Measurements from ENCODE around the gene IL34. TPM values are rescaled to one million over a fixed set of nuclear protein-coding genes. Genes with fewer than 3 reads are reported as not detected.

Gene IL34
- total and polyA plus RNA-seq, 9 donors = 0.88 to 4.0 (median 1.8) TPM

DNA sequence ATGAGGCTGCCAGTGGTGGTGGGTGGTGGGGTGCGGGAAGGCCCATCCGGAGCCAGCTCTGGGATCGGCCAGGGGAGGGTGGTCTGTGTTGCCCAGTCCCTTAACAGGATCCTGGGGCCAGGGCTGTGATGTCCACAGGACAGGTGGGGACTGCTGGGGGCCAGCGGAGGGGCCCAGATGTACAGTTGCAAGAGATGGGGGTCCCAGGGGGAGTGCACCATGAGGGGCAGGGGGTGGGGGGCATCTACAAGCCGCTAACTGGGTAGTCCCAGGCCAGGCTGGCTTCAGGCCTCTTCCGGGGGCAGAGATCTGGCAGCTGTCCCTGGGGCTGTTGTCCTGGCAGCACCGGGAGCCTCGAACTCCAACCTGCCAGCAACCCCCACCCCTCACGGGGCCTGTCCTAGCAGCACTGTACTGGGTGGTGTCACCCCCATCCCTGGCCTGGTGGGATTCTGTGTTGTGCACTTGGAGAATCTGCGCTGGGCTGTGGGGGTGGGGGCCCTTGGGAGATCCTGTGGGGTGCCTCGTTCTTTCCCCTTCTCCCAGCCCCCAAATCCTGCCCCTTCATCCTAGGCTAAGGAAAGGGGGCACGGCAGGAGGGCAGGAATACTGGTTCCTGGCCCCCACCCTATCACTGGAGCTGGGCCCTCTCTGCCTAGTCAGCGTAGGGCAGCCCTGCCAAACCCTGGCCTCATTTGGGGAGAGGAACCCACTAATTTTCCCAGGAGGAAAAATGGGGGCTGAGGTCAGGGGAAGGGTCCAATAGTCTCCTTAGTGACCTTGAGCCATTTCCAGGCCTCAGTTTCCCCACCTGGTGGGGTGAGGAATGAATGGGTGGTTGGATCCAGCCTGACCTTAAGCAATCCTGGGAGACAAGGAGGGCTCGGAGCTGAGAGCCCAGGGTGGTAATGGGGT lies 38.0 kb downstream of the IL34 start:
- H3K27me3 ChIP-seq = no peaks in the 10 kb centered on the region
- no peaks in the 10 kb centered on the region for H3K36me3 ChIP-seq
- intact Hi-C loops (cut with DNase I) = loop anchor here in 2 of 4 donors (2.0 to 10.0 kb wide), 3 partner anchors 64 to 670 kb away; partner anchors contain the start of gene CALB2 (in 1 of the 2)
- peaks cover 53% of the 10 kb centered on the region for H3K4me1 ChIP-seq (ENCODE audit: insufficient read depth)
- peak in 3 of 5 donors; percentile 58 to 64 (median 59) for DNase-seq
- no peak for TF ChIP-seq POLR2A (IDR thresholded peaks at IDR 0.05)
- TF ChIP-seq, protein P1, sequence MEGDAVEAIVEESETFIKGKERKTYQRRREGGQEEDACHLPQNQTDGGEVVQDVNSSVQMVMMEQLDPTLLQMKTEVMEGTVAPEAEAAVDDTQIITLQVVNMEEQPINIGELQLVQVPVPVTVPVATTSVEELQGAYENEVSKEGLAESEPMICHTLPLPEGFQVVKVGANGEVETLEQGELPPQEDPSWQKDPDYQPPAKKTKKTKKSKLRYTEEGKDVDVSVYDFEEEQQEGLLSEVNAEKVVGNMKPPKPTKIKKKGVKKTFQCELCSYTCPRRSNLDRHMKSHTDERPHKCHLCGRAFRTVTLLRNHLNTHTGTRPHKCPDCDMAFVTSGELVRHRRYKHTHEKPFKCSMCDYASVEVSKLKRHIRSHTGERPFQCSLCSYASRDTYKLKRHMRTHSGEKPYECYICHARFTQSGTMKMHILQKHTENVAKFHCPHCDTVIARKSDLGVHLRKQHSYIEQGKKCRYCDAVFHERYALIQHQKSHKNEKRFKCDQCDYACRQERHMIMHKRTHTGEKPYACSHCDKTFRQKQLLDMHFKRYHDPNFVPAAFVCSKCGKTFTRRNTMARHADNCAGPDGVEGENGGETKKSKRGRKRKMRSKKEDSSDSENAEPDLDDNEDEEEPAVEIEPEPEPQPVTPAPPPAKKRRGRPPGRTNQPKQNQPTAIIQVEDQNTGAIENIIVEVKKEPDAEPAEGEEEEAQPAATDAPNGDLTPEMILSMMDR (IDR thresholded peaks at IDR 0.05) = no peak
- TF ChIP-seq EP300 (IDR thresholded peaks at IDR 0.05) = no peak
- peak overlapping the region; percentile 83 for H3K4me3 ChIP-seq
- peak overlapping the region; percentile 27 to 36 for H3K27ac ChIP-seq
- no peaks in the 10 kb centered on the region for H3K9me3 ChIP-seq
- WGBS, 3 donors = 11 to 20% (median 12%) methylated on average over 13 to 14 of the region's 14 CpGs

DNA sequence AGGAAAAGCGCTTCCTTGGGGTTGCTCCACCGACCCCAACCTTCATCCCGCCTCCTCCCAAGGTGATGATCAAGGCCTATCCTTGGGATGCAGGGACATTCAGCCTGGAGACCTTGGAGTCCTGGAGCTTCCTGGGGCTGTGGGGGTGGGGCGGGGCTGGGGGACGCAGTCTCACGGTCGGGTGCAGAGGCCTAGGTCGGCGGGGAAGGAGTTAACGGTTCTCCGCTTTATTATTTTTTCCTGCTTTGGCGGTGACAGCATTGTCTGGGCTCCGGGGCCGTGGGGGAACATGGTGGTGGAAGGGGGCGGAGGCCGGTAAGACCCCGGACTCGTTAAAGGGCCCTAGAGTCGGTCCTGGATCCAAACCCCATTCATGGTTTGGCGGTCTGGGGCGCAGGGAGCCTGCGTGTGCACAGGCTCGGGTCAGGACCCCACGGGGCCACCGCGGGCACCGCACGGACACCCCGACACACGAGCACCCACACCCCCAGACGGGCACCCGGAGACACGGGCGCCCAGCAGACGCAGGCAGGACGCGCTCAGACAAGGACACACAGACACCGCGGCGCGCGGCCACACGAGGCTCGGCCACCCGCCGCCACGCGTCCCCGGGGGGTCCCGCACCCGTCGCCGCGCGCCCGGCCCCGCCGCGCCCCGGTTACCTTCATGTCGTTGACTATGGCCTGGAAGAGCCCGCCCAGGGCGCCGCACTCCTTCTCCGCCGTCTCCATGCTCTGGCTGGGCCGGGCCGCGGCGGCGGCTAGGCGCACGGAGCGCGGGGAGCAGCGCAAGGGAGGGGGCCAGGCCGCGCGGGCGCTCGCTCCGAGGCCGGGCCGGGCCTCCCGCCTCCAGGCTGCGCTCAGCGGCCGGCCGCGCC lies 38.9 kb downstream of the IL34 start:
- 0 to 2% (median 1%) methylated on average over 27 to 88 of the region's 90 CpGs for WGBS, 3 donors
- TF ChIP-seq, protein P1 (IDR thresholded peaks at IDR 0.05) = no peak
- TF ChIP-seq POLR2A (IDR thresholded peaks at IDR 0.05) (no peak), EP300 (IDR thresholded peaks at IDR 0.05) (no peak)
- peaks cover 57% of the 10 kb centered on the region for H3K4me1 ChIP-seq (ENCODE audit: insufficient read depth)
- intact Hi-C loops (cut with DNase I) = loop anchor here in 1 of 4 donors (2.0 to 10.0 kb wide), 2 partner anchors 64 to 670 kb away; partner anchors contain the start of gene CALB2
- H3K9me3 ChIP-seq = no peaks in the 10 kb centered on the region
- peak in 3 of 5 donors; percentile 61 to 70 (median 67) for DNase-seq
- no peaks in the 10 kb centered on the region for H3K36me3 ChIP-seq
- no peaks in the 10 kb centered on the region for H3K27me3 ChIP-seq
- H3K27ac ChIP-seq = peak overlapping the region; percentile 66 to 75
- peak overlapping the region; percentile 83 for H3K4me3 ChIP-seq

DNA sequence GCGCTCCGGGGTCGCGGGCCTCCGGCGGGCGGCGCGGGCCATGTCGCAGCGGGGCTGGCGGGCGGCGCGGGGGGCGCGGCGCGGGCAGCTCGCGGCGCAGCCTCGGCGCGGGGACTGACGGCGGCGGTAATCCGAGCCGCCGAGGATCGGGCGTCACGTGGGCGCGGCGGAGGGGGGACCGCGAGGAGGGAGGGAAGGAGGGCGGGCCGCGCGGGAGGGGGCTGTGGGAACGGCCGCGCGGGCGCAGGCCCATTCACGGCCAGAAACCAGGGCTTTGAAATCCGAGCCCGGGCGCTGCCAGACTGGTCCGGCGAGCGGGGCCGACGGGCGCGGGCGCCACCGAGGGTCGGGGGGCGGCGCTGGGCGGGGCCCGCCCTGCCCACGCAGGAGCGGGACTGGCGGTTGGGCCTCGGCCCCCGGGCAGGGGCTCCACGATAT lies 39.6 kb downstream of the IL34 start, which contains the start of gene MTSS2:
TSS of gene MTSS2 (minus strand) at position 116 of the 438 bp plus-strand sequence. CDS start 262 bp downstream, outside the sequence.
- 0 to 1% (median 1%) methylated on average over 22 to 71 of the region's 72 CpGs for WGBS, 3 donors
- intact Hi-C loops (cut with DNase I) = loop anchor here in 2 of 4 donors (2.0 to 10.0 kb wide), 3 partner anchors 53 to 669 kb away; partner anchors contain the start of gene CALB2 (in 1 of the 2)
- H3K27me3 ChIP-seq = no peaks in the 10 kb centered on the region
- peaks cover 57% of the 10 kb centered on the region for H3K4me1 ChIP-seq (ENCODE audit: insufficient read depth)
- H3K27ac ChIP-seq = peak within 1 kb of the TSS; percentile 75 to 79
- H3K9me3 ChIP-seq = no peaks in the 10 kb centered on the region
- H3K36me3 ChIP-seq = no peaks in the 10 kb centered on the region
- TF ChIP-seq, protein P1 (IDR thresholded peaks at IDR 0.05) = peak in 1 of 3 donors; percentile 17
- TF ChIP-seq POLR2A (IDR thresholded peaks at IDR 0.05) (peak; percentile 3), EP300 (IDR thresholded peaks at IDR 0.05) (no peak)
- H3K4me3 ChIP-seq = peak within 1 kb of the TSS; percentile 83
- peak; percentile 91 to 94 (median 92) for DNase-seq
